ENCODE results near the gene SLC30A3. TPM values are rescaled to one million over a fixed set of nuclear protein-coding genes. Genes with fewer than 3 reads are reported as not detected.

Gene SLC30A3
- total and polyA plus RNA-seq, 10 of the 15 experiments (the other 5 are each of a cell fraction or from before 2014, with no cell fraction given): 0.23 TPM; not detected in 9

- Histone ChIP-seq H3K36me3 (ENCODE audit: control insufficient read depth in 2 of 2, insufficient read depth in 2 of 2, low read length in 1 of 2) (peaks cover 51 to 69% of the 10 kb centered on the region in 2 experiments), H3K27me3 (replicated peaks in 1 of 2; ENCODE audit: control insufficient read depth in 2 of 2, insufficient read depth in 2 of 2, low read length in 1 of 2) (no peaks in the 10 kb centered on the region), H3K9me3 (replicated peaks; ENCODE audit: control insufficient read depth, insufficient read depth, low read length) (no peaks in the 10 kb centered on the region), H3K27ac (ENCODE audit: control insufficient read depth, insufficient read depth) (no peak overlapping the region), H4K20me1 (ENCODE audit: control insufficient read depth, insufficient read depth) (no peaks in the 10 kb centered on the region), H3K4me1 (ENCODE audit: control insufficient read depth, insufficient read depth, low read length) (no peaks in the 10 kb centered on the region), H2AFZ (ENCODE audit: control insufficient read depth, low read depth, low read length) (no peak overlapping the region), H3K4me2 (ENCODE audit: control insufficient read depth, insufficient read depth) (no peak overlapping the region), H3K9ac (ENCODE audit: control insufficient read depth, insufficient read depth, low read length) (no peak overlapping the region), H3K79me2 (ENCODE audit: control insufficient read depth, insufficient read depth, low read length) (no peaks in the 10 kb centered on the region), H3K4me3 (no peak overlapping the region)
- FAIRE-seq (no peak), DNase-seq (ENCODE audit: low read depth, low spot score) (no peak), ATAC-seq (no peak)
- ChIA-PET SMC1A (ENCODE audit: uncharacterized antibody, unreplicated experiment) (no interaction called here), POLR2A (no interaction called here), CTCF (interaction anchor here (0.8 to 1.1 kb wide), 2 partner anchors 13 to 66 kb away, joined by 3 read pairs; no protein-coding TSS in a partner anchor), RAD21 (ENCODE audit: unreplicated experiment) (no interaction called here)
- TF ChIP-seq DPF2 (IDR thresholded peaks at IDR 0.05) (no peak), NBN (IDR thresholded peaks at IDR 0.05) (no peak), BCLAF1 (IDR thresholded peaks at IDR 0.05) (no peak), IRF4 (IDR thresholded peaks at IDR 0.05; ENCODE audit: low read depth, low read length) (no peak), MEF2B (IDR thresholded peaks at IDR 0.05; ENCODE audit: partially characterized antibody, poor library complexity, severe bottlenecking) (no peak), ASH2L (IDR thresholded peaks at IDR 0.05; ENCODE audit: borderline replicate concordance, low read depth) (no peak), PAX5 (IDR thresholded peaks at IDR 0.05; ENCODE audit: borderline replicate concordance, low read depth, low read length) (no peak)
- BruUV-seq (replicated peaks): no TSS peak
- intact Hi-C loops (cut with micrococcal nuclease; ENCODE audit: unreplicated experiment) (no loop called here), in situ Hi-C loops (cut with MboI) (no loop called here)
- 89% methylated on average over 3 of the region's 3 CpGs for WGBS (ENCODE audit: insufficient coverage, insufficient replicate concordance, low lambda C conversion rate, missing lambda C conversion rate)
Measured at GRCh38 chr2:27236626-27237025, 26.2 kb downstream of the SLC30A3 start.

Measured in GM12878 (cell line).